Activated naive CD4-positive, alpha-beta T cell treated with anti-CD3 and anti-CD28 coated beads, Interleukin-2, amount 10 ng/mL, durations not matched to agents 7 days and 5 days (primary cell): ENCODE data around the gene VASN.
"Not testable (repeated sequence)": the region's sequence is repeated elsewhere in the genome, so short reads cannot be mapped to it uniquely, and the experiment has no call there.

Source experiments
- CTCF ChIA-PET: fragments of 350-600 bp; sonication (Branson Sonifier 250); formaldehyde crosslinking; loops from one replicate; lab custom pipeline; 2021; ENCODE audit warnings: antibody characterized with exemption; lab: Charles Lee
- DNase-seq: peaks from one replicate; pipeline ENCODE4 v3.0.0-alpha.2; 2020
- H3K27ac Mint-ChIP-seq: one replicate; pipeline ENCODE4 v1.8.0; 2021; ENCODE audit warnings: mild to moderate bottlenecking, moderate library complexity, mixed read lengths
- H3K27me3 Mint-ChIP-seq: one replicate; pipeline ENCODE4 v1.8.0; 2021; ENCODE audit warnings: mild to moderate bottlenecking, mixed read lengths
- H3K36me3 Mint-ChIP-seq: one replicate; pipeline ENCODE4 v1.8.0; 2021; ENCODE audit warnings: mixed read lengths
- H3K4me1 Mint-ChIP-seq: one replicate; pipeline ENCODE4 v1.8.0; 2021; ENCODE audit warnings: mixed read lengths
- H3K4me3 Mint-ChIP-seq: one replicate; pipeline ENCODE4 v1.8.0; 2021; ENCODE audit warnings: mild to moderate bottlenecking, moderate library complexity, mixed read lengths
- H3K9me3 Mint-ChIP-seq: one replicate; pipeline ENCODE4 v1.8.0; 2021; ENCODE audit warnings: mixed read lengths

Gene VASN

GRCh38 chr16:4385789-4386450, 14.3 kb downstream of the VASN start:
- no peak overlapping the region for H3K27ac Mint-ChIP-seq
- H3K4me1 Mint-ChIP-seq = no peaks in the 10 kb centered on the region
- H3K36me3 Mint-ChIP-seq = peaks cover 30% of the 10 kb centered on the region
- no peak overlapping the region for H3K4me3 Mint-ChIP-seq
- no peaks in the 10 kb centered on the region for H3K9me3 Mint-ChIP-seq
- DNase-seq = no peak
- CTCF ChIA-PET = interaction anchor here (0.8 kb wide), 1 partner anchor 17 kb away, joined by 3 read pairs; no protein-coding TSS in a partner anchor
- no peaks in the 10 kb centered on the region for H3K27me3 Mint-ChIP-seq

GRCh38 chr16:4386451-4386805, 14.8 kb downstream of the VASN start:
- Mint-ChIP-seq H3K4me1 (no peaks in the 10 kb centered on the region), H3K4me3 (no peak overlapping the region), H3K27ac (no peak overlapping the region), H3K9me3 (no peaks in the 10 kb centered on the region), H3K27me3 (no peaks in the 10 kb centered on the region), H3K36me3 (peaks cover 32% of the 10 kb centered on the region)
- no peak for DNase-seq
- CTCF ChIA-PET = no interaction called here

GRCh38 chr16:4386951-4387565, 15.4 kb downstream of the VASN start:
- H3K27ac Mint-ChIP-seq = no peak overlapping the region
- CTCF ChIA-PET = no interaction called here
- no peaks in the 10 kb centered on the region for H3K4me1 Mint-ChIP-seq
- H3K27me3 Mint-ChIP-seq = no peaks in the 10 kb centered on the region
- peaks cover 29% of the 10 kb centered on the region for H3K36me3 Mint-ChIP-seq
- no peak for DNase-seq
- H3K9me3 Mint-ChIP-seq = no peaks in the 10 kb centered on the region
- H3K4me3 Mint-ChIP-seq = no peak overlapping the region

GRCh38 chr16:4387781-4388180, 16.1 kb downstream of the VASN start:
- no peaks in the 10 kb centered on the region for H3K9me3 Mint-ChIP-seq
- H3K27ac Mint-ChIP-seq = no peak overlapping the region
- CTCF ChIA-PET = no interaction called here

GRCh38 chr16:4388271-4389021, 16.8 kb downstream of the VASN start:
- no peak overlapping the region for H3K4me3 Mint-ChIP-seq
- CTCF ChIA-PET = interaction anchor here (3.0 kb wide), 1 partner anchor 15 kb away, joined by 18 read pairs; no protein-coding TSS in a partner anchor
- no peaks in the 10 kb centered on the region for H3K9me3 Mint-ChIP-seq
- H3K36me3 Mint-ChIP-seq = peaks cover 32% of the 10 kb centered on the region
- H3K27ac Mint-ChIP-seq = peak overlapping the region; percentile 77
- H3K4me1 Mint-ChIP-seq = no peaks in the 10 kb centered on the region
- H3K27me3 Mint-ChIP-seq = no peaks in the 10 kb centered on the region
- DNase-seq = no peak

More at GRCh38 chr16:4387781-4388180, 16.1 kb downstream of the VASN start:
- no peaks in the 10 kb centered on the region for H3K4me1 Mint-ChIP-seq
- no peak for DNase-seq
- H3K27me3 Mint-ChIP-seq = no peaks in the 10 kb centered on the region
- no peak overlapping the region for H3K4me3 Mint-ChIP-seq
- H3K36me3 Mint-ChIP-seq = peaks cover 32% of the 10 kb centered on the region

GRCh38 chr16:4389051-4389955, 17.7 kb downstream of the VASN start:
- Mint-ChIP-seq H3K4me1 (no peaks in the 10 kb centered on the region), H3K27me3 (no peaks in the 10 kb centered on the region), H3K36me3 (peaks cover 36% of the 10 kb centered on the region), H3K9me3 (no peaks in the 10 kb centered on the region), H3K4me3 (no peak overlapping the region), H3K27ac (peak overlapping the region; percentile 77)
- CTCF ChIA-PET = interaction anchor here (0.6 to 3.0 kb wide), 2 partner anchors 14 to 59 kb away, joined by 3 to 18 read pairs; no protein-coding TSS in a partner anchor
- no peak for DNase-seq

GRCh38 chr16:4390266-4391260, 18.9 kb downstream of the VASN start:
- Mint-ChIP-seq H3K27me3 (no peaks in the 10 kb centered on the region), H3K4me3 (no peak overlapping the region), H3K9me3 (no peaks in the 10 kb centered on the region), H3K27ac (no peak overlapping the region), H3K36me3 (peaks cover 41% of the 10 kb centered on the region), H3K4me1 (no peaks in the 10 kb centered on the region)
- CTCF ChIA-PET = interaction anchor here (3.0 kb wide), 1 partner anchor 13 kb away, joined by 18 read pairs; no protein-coding TSS in a partner anchor
- no peak for DNase-seq

- Mint-ChIP-seq H3K4me3 (no peak overlapping the region), H3K9me3 (no peaks in the 10 kb centered on the region), H3K27ac (no peak overlapping the region), H3K36me3 (peaks cover 43% of the 10 kb centered on the region), H3K27me3 (no peaks in the 10 kb centered on the region), H3K4me1 (no peaks in the 10 kb centered on the region)
- CTCF ChIA-PET = interaction anchor here (3.0 kb wide), 1 partner anchor 11 kb away, joined by 18 read pairs; no protein-coding TSS in a partner anchor
- DNase-seq = peak; percentile 39
Observed at GRCh38 chr16:4391631-4392381, 20.2 kb downstream of the VASN start.

- H3K27ac Mint-ChIP-seq = no peak overlapping the region
- peaks cover 42% of the 10 kb centered on the region for H3K36me3 Mint-ChIP-seq
Observed at GRCh38 chr16:4392382-4393239, 21.0 kb downstream of the VASN start.

GRCh38 chr16:4393240-4393600, 21.6 kb downstream of the VASN start:
- Mint-ChIP-seq H3K36me3 (peaks cover 42% of the 10 kb centered on the region), H3K4me3 (no peak overlapping the region), H3K9me3 (no peaks in the 10 kb centered on the region), H3K27me3 (no peaks in the 10 kb centered on the region), H3K27ac (no peak overlapping the region), H3K4me1 (no peaks in the 10 kb centered on the region)
- DNase-seq = no peak
- CTCF ChIA-PET = interaction anchor here (1.2 to 1.9 kb wide), 2 partner anchors 10 to 34 kb away, joined by 3 to 13 read pairs; no protein-coding TSS in a partner anchor

More at GRCh38 chr16:4392382-4393239, 21.0 kb downstream of the VASN start:
- DNase-seq = no peak
- H3K27me3 Mint-ChIP-seq = no peaks in the 10 kb centered on the region
- CTCF ChIA-PET = interaction anchor here (1.2 to 1.9 kb wide), 2 partner anchors 10 to 33 kb away, joined by 3 to 13 read pairs; no protein-coding TSS in a partner anchor
- H3K9me3 Mint-ChIP-seq = no peaks in the 10 kb centered on the region
- no peak overlapping the region for H3K4me3 Mint-ChIP-seq
- no peaks in the 10 kb centered on the region for H3K4me1 Mint-ChIP-seq

GRCh38 chr16:4393850-4394249, 22.2 kb downstream of the VASN start:
- H3K27ac Mint-ChIP-seq, H3K4me3 Mint-ChIP-seq, H3K4me1 Mint-ChIP-seq, DNase-seq, H3K27me3 Mint-ChIP-seq, H3K9me3 Mint-ChIP-seq: not testable (repeated sequence)
- H3K36me3 Mint-ChIP-seq = peaks cover 41% of the 10 kb centered on the region
- CTCF ChIA-PET = interaction anchor here (1.2 to 1.9 kb wide), 2 partner anchors 9 to 34 kb away, joined by 3 to 13 read pairs; no protein-coding TSS in a partner anchor
